ENCODE data around the gene HERPUD1. TPM values are rescaled to one million over a fixed set of nuclear protein-coding genes. Genes with fewer than 3 reads are reported as not detected.

HERPUD1 gene
- total and polyA plus RNA-seq, 2 of the 8 experiments (the other 6 are each of a cell fraction or from before 2014, with no cell fraction given), result 23.3 to 34.7 TPM

- Histone ChIP-seq H3K79me1 (ENCODE audit: low read depth, low read length) (no peaks in the 10 kb centered on the region), H2BK120ac (replicated peaks; ENCODE audit: low read depth, low read length) (no peak overlapping the region), H2AFZ (ENCODE audit: low read length) (no peak overlapping the region), H3K14ac (ENCODE audit: insufficient read length) (no peak overlapping the region), H4K5ac (ENCODE audit: insufficient read length, low read depth, low read length) (no peak overlapping the region), H3K56ac (replicated peaks; ENCODE audit: insufficient read length, low read depth, low read length) (no peak overlapping the region), H3K27ac (ENCODE audit: low read depth, low read length) (no peak overlapping the region), H3K4me1 (replicated peaks in 1 of 4; ENCODE audit: control insufficient read depth in 3 of 4, insufficient read depth in 4 of 4, low read length in 3 of 4) (no peaks in the 10 kb centered on the region), H2AK5ac (ENCODE audit: low read depth, low read length) (no peak overlapping the region), H3K4me3 (ENCODE audit: extremely low read depth in 1 of 4, insufficient read depth in 2 of 4, low read depth in 3 of 4, low read length in 4 of 4) (no peak overlapping the region), H3K23me2 (ENCODE audit: low read depth, low read length) (no peaks in the 10 kb centered on the region), H2BK20ac (ENCODE audit: low read length) (no peak overlapping the region), H2BK12ac (ENCODE audit: low read depth, low read length) (no peak overlapping the region), H3K9me3 (ENCODE audit: insufficient read depth in 2 of 2, low read depth in 1 of 2, low read length in 1 of 2) (no peaks in the 10 kb centered on the region), H2BK5ac (ENCODE audit: low read depth, low read length) (no peak overlapping the region), H3K79me2 (ENCODE audit: control insufficient read depth in 1 of 2, insufficient read depth in 2 of 2, low read length in 2 of 2) (no peaks in the 10 kb centered on the region), H4K20me1 (replicated peaks in 1 of 2; ENCODE audit: control insufficient read depth in 1 of 2, insufficient read depth in 2 of 2, low read length in 2 of 2) (no peaks in the 10 kb centered on the region), H4K91ac (replicated peaks; ENCODE audit: insufficient read length, low read length) (no peak overlapping the region), H3K4ac (replicated peaks; ENCODE audit: insufficient read length, low read depth, low read length) (no peak overlapping the region), H3K9ac (replicated peaks in 1 of 4; ENCODE audit: extremely low read depth in 1 of 4, low read depth in 3 of 4, low read length in 3 of 4) (no peak overlapping the region), H3K23ac (ENCODE audit: insufficient read length) (no peak overlapping the region), H3K4me2 (ENCODE audit: insufficient read depth in 1 of 2, low read depth in 2 of 2, low read length in 2 of 2) (no peak overlapping the region), H2BK15ac (ENCODE audit: low read length) (no peak overlapping the region), H4K8ac (ENCODE audit: extremely low read depth, insufficient read depth, low read length) (no peak overlapping the region), H3K27me3 (replicated peaks in 1 of 4; ENCODE audit: control insufficient read depth in 3 of 4, extremely low read depth in 1 of 4, insufficient read depth in 3 of 4, low read length in 3 of 4) (no peaks in the 10 kb centered on the region), H3K36me3 (ENCODE audit: control insufficient read depth in 2 of 4, insufficient read depth in 4 of 4, low read length in 3 of 4) (no peaks in the 10 kb centered on the region), H3K18ac (ENCODE audit: extremely low read depth, low read length) (no peak overlapping the region)
- ChIA-PET CTCF (ENCODE audit: partially characterized antibody) (no interaction called here), POLR2A (ENCODE audit: partially characterized antibody) (interaction anchor here (1.1 kb wide), 1 partner anchor 9 kb away, joined by 4 read pairs; no protein-coding TSS in a partner anchor)
- WGBS, 2 experiments (ENCODE audit: extremely low coverage in 1 of 2, insufficient coverage in 1 of 2, insufficient read length in 1 of 2, insufficient replicate concordance in 2 of 2, low coverage in 1 of 2, low lambda C conversion rate in 2 of 2, missing lambda C conversion rate in 1 of 2), result 91% methylated on average over 9 of the region's 9 CpGs; no CpG with 5 or more reads in 1 of the 2 experiments
- no peak for DNase-seq (ENCODE audit: low read depth in 1 of 2, low spot score in 2 of 2)
- FAIRE-seq, result no peak
- TF ChIP-seq SIRT6 (IDR thresholded peaks at IDR 0.05; ENCODE audit: low read length), result no peak
- TF ChIP-seq ATF2 (IDR thresholded peaks at IDR 0.05; ENCODE audit: low read length), result no peak
- no peak for TF ChIP-seq BCL11A (IDR thresholded peaks at IDR 0.05; ENCODE audit: low read depth in 2 of 2, low read length in 2 of 2)
- no peak for TF ChIP-seq TEAD4 (IDR thresholded peaks at IDR 0.05; ENCODE audit: low read depth, low read length)
- TF ChIP-seq TBP (IDR thresholded peaks at IDR 0.05; ENCODE audit: low read depth, low read length), result no peak
- TF ChIP-seq EGR1 (IDR thresholded peaks at IDR 0.05; ENCODE audit: borderline replicate concordance, low read depth, low read length), result no peak
- no peak for TF ChIP-seq SIX5 (IDR thresholded peaks at IDR 0.05; ENCODE audit: low read depth, low read length)
- no peak for TF ChIP-seq KDM5A (IDR thresholded peaks at IDR 0.05; ENCODE audit: low read length)
- TF ChIP-seq YY1 (IDR thresholded peaks at IDR 0.05; ENCODE audit: low read depth, low read length), result no peak
- TF ChIP-seq, protein P1, sequence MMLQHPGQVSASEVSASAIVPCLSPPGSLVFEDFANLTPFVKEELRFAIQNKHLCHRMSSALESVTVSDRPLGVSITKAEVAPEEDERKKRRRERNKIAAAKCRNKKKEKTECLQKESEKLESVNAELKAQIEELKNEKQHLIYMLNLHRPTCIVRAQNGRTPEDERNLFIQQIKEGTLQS (IDR thresholded peaks at IDR 0.05; ENCODE audit: insufficient read depth, low read depth, low read length), result no peak
Measured at GRCh38 chr16:56923481-56924091, 8.4 kb upstream of the HERPUD1 start.
